Fibroblast of mammary gland (primary cell): ENCODE results near the gene DNAJA4.

Experiments
- DNase-seq: peaks from one replicate; pipeline ENCODE4 v3.0.0-alpha.2; 2010; ENCODE audit warnings: low read depth
- H3K4me3 ChIP-seq: 2 replicates; pipeline ENCODE4 v1.5.1; 2011; ENCODE audit warnings: low read depth, mild to moderate bottlenecking, low read length, moderate library complexity; ENCODE audit not compliant: control insufficient read depth
- TF ChIP-seq, protein P1 (sequence below): conservative IDR thresholded peaks from 2 replicates; pipeline ENCODE4 v1.5.1; 2011; ENCODE audit warnings: low read depth, low read length, inconsistent platforms; ENCODE audit not compliant: control insufficient read depth, insufficient read depth

Gene DNAJA4

DNA sequence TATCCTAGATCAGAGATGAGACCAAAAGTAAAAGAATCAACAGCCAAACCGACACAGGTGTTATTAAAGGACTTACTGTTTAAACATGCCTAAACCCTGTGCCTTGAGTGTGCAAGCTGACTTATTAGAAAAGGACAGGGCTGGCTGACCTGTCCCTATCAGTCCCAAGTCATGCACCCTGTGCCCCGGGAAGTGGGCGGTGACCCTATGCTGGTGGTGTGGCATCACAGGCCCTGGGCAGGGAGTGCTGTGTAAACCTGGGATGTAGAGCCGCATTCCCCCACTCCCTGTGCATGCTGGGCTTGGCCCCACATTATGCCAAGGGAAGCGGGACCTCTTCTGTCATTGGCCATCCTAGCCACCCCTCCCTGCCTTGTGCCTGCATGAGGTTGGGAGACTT, 10.6 kb downstream of the DNAJA4 start:
- TF ChIP-seq, protein P1, sequence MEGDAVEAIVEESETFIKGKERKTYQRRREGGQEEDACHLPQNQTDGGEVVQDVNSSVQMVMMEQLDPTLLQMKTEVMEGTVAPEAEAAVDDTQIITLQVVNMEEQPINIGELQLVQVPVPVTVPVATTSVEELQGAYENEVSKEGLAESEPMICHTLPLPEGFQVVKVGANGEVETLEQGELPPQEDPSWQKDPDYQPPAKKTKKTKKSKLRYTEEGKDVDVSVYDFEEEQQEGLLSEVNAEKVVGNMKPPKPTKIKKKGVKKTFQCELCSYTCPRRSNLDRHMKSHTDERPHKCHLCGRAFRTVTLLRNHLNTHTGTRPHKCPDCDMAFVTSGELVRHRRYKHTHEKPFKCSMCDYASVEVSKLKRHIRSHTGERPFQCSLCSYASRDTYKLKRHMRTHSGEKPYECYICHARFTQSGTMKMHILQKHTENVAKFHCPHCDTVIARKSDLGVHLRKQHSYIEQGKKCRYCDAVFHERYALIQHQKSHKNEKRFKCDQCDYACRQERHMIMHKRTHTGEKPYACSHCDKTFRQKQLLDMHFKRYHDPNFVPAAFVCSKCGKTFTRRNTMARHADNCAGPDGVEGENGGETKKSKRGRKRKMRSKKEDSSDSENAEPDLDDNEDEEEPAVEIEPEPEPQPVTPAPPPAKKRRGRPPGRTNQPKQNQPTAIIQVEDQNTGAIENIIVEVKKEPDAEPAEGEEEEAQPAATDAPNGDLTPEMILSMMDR = no peak
- H3K4me3 ChIP-seq = no peak overlapping the region
- DNase-seq = no peak

DNA sequence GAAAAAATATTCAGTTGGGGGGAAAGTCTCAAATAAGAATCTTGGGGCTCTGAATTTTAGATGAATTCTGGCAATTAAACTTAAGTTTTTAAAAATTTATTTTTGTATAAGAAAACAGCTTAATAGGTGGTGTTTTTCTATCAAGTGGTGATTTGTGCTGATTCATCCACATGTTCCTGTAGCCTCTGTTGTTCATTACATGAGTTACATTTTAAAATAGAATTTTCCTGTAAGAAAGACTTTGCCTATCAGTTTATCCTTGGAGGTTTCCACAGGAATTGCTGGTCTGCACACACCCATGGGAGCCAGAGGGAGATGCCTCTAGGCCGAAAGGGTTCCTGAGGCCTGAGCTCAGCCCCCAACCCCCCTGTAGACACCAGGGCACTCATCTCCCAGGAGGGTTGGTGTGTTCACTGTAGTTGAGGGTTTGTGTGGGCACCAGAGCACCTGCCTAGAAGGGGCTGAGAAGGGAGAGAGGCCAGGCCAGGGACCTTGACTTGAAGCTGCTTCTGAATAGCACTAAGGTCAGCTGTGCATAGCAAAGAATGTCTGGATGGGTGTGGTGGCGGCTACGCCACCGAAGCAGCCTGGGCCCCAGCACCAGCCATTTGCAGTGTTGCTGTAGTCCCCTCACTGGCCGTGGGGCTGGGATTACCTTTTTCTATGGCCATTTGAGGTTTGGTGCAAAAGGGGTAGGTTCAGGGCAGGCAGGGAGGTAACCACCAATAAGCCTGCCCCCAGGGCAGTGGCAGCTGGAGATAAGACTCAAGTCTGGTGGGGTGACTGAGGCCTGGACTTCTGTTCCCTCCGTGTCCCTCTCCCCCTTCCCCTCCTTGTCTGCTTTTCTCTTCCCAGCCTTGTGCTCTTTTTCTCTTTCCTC, 11.9 kb downstream of the DNAJA4 start:
- no peak for DNase-seq

DNA sequence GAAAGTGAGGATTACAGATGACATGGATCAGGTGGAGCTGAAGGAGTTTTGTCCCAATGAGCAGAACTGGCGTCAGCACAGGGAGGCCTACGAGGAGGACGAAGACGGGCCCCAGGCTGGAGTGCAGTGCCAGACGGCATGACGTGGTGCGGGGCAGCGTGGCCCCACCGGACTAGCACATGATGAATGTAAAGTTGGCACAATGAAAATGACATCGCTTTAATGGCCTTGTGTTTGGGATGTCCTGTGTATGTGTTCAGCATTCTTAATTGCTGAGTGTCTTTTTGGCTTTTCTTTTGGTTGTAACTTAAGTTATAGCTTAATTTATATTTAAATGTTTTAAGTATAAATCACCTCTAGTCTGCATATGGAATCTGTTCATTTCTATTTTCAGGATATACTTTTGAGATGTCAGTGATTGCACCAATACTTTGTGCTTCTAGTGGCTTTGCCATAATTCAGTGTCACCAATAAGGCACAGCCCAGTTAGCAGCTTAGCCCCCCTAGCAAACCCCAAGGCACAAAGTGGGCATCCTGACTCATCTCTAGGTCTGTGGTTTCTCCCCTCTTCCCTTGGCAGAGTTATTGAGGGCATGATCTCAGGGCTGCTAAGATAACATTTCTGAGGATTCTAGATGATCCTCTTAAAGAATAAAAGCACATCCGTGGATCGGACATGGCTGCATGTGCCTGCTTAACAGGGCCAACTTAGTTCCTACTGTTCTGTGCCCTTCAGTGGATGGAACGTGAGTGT, 16.1 kb downstream of the DNAJA4 start:
- TF ChIP-seq, protein P1 = no peak
- H3K4me3 ChIP-seq = no peak overlapping the region
- no peak for DNase-seq

More for the DNA sequence above, 11.9 kb downstream of the DNAJA4 start:
- no peak overlapping the region for H3K4me3 ChIP-seq
- TF ChIP-seq, protein P1 = no peak

DNA sequence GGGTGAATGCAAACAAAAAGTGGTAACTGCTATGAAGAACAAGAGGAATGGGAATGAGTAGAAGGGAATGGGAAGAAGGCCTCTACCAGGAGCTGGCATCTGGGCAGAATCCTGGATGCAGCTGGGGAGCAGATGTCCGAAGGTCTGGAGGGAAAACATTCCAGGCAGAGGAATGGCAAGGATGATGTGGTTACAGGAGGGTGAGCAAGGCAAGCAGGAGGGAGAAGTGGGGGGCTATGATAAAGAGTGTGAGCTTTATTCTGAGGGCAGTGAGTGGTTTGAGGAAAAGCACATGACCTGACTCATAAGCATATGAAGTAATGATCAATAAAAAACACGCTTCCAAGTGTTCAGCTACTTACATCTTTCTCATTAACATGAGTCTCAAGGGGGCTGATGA, 18.0 kb downstream of the DNAJA4 start:
- TF ChIP-seq, protein P1 = no peak
- no peak overlapping the region for H3K4me3 ChIP-seq
- DNase-seq = peak; percentile 44

DNA sequence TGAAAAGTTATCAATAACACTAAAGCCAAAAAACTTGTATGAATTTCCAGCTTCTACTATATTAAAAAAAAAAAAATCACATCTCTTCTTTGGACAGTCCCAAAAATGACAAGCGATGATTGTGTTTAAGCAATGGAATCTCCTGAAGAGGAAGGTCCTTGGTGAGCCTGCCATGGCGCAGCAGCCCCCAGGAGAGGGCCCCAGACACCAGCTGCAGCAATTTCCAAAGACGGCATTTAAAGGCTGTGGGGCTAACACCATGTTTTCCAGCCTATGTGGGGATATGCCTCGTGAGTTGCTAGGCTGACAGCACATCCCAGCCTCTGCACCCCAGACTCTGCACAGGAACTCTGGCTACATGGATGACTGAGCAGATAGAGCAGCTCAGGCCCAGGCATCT, 20.4 kb downstream of the DNAJA4 start:
- TF ChIP-seq, protein P1 = peak; percentile 6
- DNase-seq = no peak

DNA sequence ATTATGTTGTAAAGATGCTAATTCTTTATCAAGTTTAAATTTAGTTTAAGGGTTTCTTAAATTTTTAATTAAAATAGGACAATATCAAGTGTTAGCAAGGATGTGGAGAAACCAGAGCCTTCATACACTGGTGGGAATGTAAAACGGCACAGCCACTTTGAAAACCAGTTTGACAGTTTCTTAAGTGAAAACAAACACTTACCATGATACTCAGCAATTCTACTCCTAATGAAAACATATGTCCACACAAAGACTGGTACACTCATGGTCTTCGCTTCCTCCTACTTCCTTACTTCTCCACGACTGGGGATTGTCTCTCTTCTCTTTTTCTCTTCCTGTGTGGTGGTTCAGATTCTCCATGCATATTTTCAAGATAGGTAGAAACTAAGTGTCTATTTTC, 25.9 kb downstream of the DNAJA4 start:
- H3K4me3 ChIP-seq = no peak overlapping the region
- TF ChIP-seq, protein P1 = no peak

More for the DNA sequence above, 20.4 kb downstream of the DNAJA4 start:
- no peak overlapping the region for H3K4me3 ChIP-seq

More for the DNA sequence above, 25.9 kb downstream of the DNAJA4 start:
- no peak for DNase-seq
